HG03442 (cell line): ENCODE data around the gene DAPK1.

Experiments
- ATAC-seq: cut with Tn5 transposase; IDR thresholded peaks from one replicate; pipeline ENCODE4 v1.9.1; 2021; ENCODE audit warnings: mild to moderate bottlenecking, moderate library complexity; ENCODE audit not compliant: unreplicated experiment

Gene DAPK1

GRCh38 chr9:87609002-87609401, 111.3 kb downstream of the DAPK1 start:
- ATAC-seq: no peak

GRCh38 chr9:87609486-87609885, 111.8 kb downstream of the DAPK1 start:
- ATAC-seq: no peak

DNA sequence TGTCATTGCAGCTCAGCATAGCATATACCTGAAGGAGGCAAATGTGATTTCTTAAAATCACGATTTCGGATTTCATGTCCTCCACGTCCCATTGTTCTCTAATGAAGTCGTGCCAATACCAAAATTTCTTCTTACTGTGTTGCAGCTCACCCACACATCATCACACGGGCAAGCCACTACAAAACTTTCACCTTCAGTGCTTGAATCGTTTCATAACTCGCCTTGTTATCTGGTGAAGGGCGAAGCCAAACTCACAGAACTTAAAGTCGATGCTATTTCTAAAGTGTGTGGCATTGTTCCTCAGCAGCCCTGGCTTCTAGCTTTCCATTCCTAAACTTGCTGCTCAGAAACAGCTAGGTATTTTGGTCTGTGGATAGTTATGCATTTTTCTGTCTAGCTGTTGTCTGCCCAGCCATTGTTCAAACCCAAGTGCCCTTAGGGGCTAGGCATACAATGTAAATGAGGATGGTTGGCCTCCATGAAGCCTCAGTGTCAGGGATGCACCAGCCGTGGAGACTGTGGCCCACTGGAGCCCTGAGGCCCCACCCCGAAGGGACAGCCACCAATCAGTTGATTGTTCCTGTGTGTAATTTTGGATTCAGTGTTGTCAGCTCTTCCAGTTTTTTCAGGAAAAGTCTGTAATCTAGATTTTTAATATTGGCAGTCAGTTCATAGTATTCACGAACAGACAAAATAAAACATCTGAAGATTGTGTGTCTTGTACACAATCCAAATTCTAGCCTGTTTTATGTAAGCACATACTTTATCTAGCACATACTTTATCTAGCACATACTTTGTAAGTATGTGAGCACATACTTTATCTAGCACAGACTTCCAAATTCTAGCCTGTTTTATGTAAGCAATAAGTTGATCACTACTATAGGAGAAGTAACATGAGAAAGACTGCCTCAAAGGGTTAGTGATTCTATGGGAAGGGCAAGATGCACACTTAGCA, 112.8 kb downstream of the DAPK1 start:
- no peak for ATAC-seq

DNA sequence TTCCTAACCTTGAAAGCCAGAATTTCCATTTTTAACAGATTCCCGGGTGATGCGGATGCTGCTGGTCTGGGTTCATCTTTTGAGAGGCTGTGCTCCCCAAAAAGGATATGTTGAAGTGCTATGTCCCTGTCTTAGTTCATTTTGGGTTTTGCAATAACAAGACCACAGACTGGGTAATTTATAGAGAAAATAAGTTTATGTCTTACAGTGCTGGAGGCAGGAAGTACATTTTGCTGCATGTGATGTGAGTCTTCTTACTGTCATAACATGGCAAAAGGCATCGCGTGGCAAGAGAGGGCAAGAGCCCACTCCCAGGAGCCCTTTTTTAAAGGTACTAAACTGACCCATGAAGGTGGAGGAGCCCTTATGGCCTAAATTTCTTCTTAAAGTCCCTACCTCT, 114.1 kb downstream of the DAPK1 start:
- ATAC-seq: no peak

- ATAC-seq: no peak
Measured at GRCh38 chr9:87612536-87612935, 114.9 kb downstream of the DAPK1 start.

DNA sequence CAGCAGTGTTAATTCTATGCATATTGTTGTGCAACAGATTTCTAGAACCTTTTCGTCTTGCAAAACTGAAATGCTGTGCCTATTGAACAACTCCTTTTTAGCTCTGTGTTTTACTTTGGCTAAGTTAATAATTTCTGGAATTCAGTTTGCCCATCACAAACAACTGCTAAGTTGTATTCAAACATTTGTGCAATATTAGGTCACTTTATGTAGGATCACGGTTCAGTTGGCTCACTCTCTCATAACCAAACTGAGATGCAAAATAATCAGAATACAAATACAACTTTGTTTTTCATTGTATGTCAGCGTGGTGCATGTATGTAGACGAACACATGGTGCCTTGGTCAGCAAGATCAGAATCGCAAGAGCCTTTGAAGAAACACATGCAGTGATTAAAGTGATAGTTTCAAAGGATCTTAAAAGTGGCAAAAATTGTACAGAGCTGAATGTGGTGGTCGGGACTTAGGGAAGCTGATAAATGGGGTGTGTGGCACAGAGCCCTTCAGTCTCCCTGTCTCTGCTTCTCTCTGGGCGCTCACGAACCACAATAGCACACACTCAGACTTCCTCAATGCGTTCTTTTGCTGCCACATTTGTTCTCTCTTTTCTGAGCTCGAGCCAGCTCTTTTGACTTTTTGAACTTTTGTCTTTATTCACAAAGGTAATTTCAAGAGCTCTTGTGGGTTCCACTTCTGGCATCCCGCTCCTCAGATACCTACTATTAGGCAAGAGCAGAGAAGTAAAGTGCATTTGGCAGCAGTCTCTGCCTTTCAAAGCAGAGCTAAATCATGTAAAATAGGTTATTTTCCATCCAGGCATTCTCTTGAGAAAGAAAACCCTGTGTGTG, 115.8 kb downstream of the DAPK1 start:
- no peak for ATAC-seq

DNA sequence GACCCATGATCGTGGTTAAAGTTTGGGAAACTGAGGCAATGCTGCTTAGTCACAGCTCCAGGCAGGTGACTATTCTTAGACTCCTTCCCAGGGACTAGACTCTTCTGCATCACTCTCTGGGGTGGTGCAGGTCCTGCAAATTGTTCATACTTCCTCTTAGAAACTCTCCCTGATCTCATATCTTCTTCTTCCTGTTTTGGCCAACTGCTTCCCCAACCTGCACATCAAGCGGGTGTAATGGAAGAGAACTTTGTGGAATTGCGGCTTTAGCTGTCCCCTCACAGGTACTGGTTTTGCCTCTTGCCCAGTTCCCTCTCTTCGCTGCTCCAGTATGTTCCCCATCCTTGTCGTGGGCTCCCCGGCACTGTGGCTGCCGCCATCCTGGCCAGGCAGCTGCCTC, 116.7 kb downstream of the DAPK1 start:
- ATAC-seq: no peak

GRCh38 chr9:87615136-87615535, 117.5 kb downstream of the DAPK1 start:
- ATAC-seq: no peak

DNA sequence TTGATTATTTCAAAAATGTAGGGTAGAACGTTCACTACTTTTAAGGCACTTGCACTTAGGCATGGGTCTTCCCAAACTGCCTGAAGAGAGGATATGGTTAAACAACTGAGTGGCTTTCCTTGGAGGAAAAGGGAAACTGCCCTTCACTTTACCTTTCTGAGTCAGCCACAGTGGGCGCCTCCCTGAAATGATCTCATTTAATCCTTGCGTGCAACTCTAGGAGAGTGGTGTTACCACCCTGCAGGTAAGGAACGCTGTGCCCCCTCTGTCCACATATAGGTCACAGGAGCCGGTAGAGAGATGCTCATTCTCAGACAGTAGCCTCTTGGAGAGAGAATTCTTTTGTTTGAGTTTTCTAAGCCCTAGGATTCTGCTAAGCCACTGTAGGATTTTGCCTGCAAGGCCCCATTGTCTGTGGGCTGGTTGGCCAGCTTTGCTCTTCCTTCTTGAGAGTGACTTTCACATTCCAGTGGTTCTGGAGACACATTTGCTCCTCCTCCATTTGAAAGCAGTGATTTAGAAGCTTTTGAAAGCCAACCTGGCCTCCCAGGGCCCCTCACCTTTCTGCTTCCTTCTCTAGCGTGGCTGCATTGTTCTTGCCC, 118.0 kb downstream of the DAPK1 start:
- ATAC-seq: no peak

GRCh38 chr9:87618226-87618625, 120.6 kb downstream of the DAPK1 start:
- no peak for ATAC-seq

DNA sequence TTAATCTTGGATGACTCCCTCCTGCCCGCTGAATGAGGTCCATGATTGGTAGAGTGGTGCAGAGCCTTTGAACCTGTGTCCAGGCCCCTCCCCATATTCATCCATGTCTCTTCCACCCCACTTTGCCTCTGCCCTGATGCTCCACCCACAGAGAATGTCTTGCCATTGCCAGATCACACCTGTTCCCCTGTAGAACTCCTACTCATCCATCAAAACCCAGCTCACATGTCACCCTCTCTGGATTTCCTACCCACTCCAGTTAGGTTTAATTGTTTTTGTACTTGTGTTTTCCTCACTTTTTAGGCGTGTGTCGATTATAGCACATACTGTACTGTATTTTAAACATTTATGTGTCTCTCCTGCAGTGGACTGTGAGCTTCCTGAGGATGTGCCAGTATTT, 121.3 kb downstream of the DAPK1 start:
- ATAC-seq: no peak

- no peak for ATAC-seq
Measured at GRCh38 chr9:87619346-87619745, 121.7 kb downstream of the DAPK1 start.

GRCh38 chr9:87620731-87621322, 123.2 kb downstream of the DAPK1 start:
- ATAC-seq: no peak

GRCh38 chr9:87622098-87622497, 124.4 kb downstream of the DAPK1 start:
- ATAC-seq: no peak

DNA sequence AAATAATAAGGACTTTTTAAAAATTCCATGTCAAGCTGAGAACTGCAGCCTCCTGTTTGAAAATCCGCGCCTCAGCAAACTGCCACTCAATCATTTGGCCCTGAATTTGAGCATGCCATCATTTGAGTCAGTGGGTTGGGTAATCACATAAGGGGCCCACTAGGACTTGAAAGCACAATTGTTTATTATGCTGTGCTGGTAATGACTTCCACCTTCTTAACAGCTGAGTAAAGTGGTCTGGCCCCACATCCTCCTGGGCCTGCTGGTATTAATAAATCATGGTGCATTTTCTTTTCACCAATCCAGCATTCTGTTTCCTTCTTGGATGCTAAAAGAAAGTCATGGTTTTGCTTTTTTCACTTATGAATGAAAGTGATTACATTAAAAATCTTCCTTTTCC, 125.3 kb downstream of the DAPK1 start:
- no peak for ATAC-seq

GRCh38 chr9:87628346-87628745, 130.7 kb downstream of the DAPK1 start:
- ATAC-seq: no peak

- ATAC-seq: no peak
Measured at GRCh38 chr9:87629104-87629503, 131.4 kb downstream of the DAPK1 start.

DNA sequence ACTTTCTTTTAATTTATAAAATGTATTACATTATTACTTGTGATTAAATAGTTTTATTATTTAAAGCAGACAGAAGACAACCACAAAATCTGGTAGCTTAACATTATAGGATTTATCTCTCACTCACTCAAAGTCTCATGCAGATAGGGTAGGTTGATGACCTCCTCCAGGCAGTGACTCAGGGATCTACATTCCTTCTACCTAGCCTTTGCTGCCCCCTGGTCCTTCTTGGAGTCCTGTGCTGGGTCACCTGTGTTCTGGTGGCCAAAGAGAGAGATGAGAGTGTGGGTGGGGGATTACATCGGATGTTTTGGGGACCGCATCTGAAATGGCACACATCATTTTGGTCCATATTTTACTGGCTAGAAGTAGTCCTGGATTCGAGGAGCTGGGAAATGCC, 132.6 kb downstream of the DAPK1 start:
- ATAC-seq: no peak

- ATAC-seq: no peak
Measured at GRCh38 chr9:87630846-87631245, 133.2 kb downstream of the DAPK1 start.

GRCh38 chr9:87635656-87636501, 138.2 kb downstream of the DAPK1 start:
- ATAC-seq: no peak
